GM21576 (cell line): ENCODE measurements around the gene MINK1.
"Not testable (repeated sequence)": the region's sequence is repeated elsewhere in the genome, so short reads cannot be mapped to it uniquely, and the experiment has no call there.

Experiments used
- ATAC-seq: cut with Tn5 transposase; IDR thresholded peaks from one replicate; pipeline ENCODE4 v1.9.1; 2021; ENCODE audit warnings: mild to moderate bottlenecking, moderate library complexity; ENCODE audit not compliant: unreplicated experiment

The MINK1 gene

GRCh38 chr17:4926577-4927335, 93.6 kb downstream of the MINK1 start:
- ATAC-seq: not testable (repeated sequence)

- ATAC-seq: no peak
These were observed 95.7 kb downstream of the MINK1 start for GRCh38 chr17:4928881-4929280.

- no peak for ATAC-seq
These were observed 98.8 kb downstream of the MINK1 start, which contains the start of gene GP1BA for GRCh38 chr17:4931963-4932362. Gene GP1BA (plus strand): TSS chr17:4932277. CDS start chr17:4932605, 328 bp downstream.

GRCh38 chr17:4932756-4933155, 99.6 kb downstream of the MINK1 start:
- ATAC-seq: no peak

GRCh38 chr17:4933646-4934045, 100.5 kb downstream of the MINK1 start:
- no peak for ATAC-seq

GRCh38 chr17:4934173-4934979, 101.2 kb downstream of the MINK1 start:
- ATAC-seq: no peak

- ATAC-seq: no peak
These were observed 102.5 kb downstream of the MINK1 start for GRCh38 chr17:4935650-4936049.

GRCh38 chr17:4936436-4936835, 103.3 kb downstream of the MINK1 start:
- no peak for ATAC-seq

- no peak for ATAC-seq
These were observed 104.4 kb downstream of the MINK1 start for GRCh38 chr17:4937553-4937952.

GRCh38 chr17:4938069-4938491, 104.9 kb downstream of the MINK1 start:
- ATAC-seq: no peak

GRCh38 chr17:4938688-4939545, 105.8 kb downstream of the MINK1 start:
- no peak for ATAC-seq

GRCh38 chr17:4939546-4939795, 106.3 kb downstream of the MINK1 start:
- no peak for ATAC-seq

- ATAC-seq: peak; percentile 67
These were observed 106.8 kb downstream of the MINK1 start, which contains the start of the genes RNF167 and SLC25A11 for GRCh38 chr17:4939796-4940554. Gene RNF167 (plus strand): TSS chr17:4940268. CDS start chr17:4940910, 642 bp downstream. Gene SLC25A11 (minus strand): TSS chr17:4940046. CDS start chr17:4939910, 136 bp downstream.

GRCh38 chr17:4940555-4941318, 107.6 kb downstream of the MINK1 start:
- ATAC-seq: no peak

- no peak for ATAC-seq
These were observed 108.1 kb downstream of the MINK1 start for GRCh38 chr17:4941319-4941610.

GRCh38 chr17:4942760-4943508, 109.8 kb downstream of the MINK1 start:
- ATAC-seq: no peak

GRCh38 chr17:4944163-4944553, 111.0 kb downstream of the MINK1 start:
- ATAC-seq: no peak

- ATAC-seq: no peak
These were observed 111.5 kb downstream of the MINK1 start for GRCh38 chr17:4944554-4945175.
